ENCODE measurements around the gene PDZD2. TPM values are rescaled to one million over a fixed set of nuclear protein-coding genes. Genes with fewer than 3 reads are reported as not detected.

PDZD2 gene
- total RNA-seq, 3 donors from 2014 or later, result 1.8 to 10.1 (median 2.1) TPM

GRCh38 chr5:31887556-31887955 lies 248.6 kb downstream of the PDZD2 start:
- ATAC-seq, result no peak
- no peak overlapping the region for H3K4me3 ChIP-seq
- no peaks in the 10 kb centered on the region for H3K36me3 ChIP-seq (ENCODE audit: low read depth)
- H3K9me3 ChIP-seq, result no peaks in the 10 kb centered on the region
- intact Hi-C loops (cut with DNase I, micrococcal nuclease), result no loop called here
- DNase-seq, result no peak
- no peaks in the 10 kb centered on the region for H3K4me1 ChIP-seq (ENCODE audit: low read depth)
- TF ChIP-seq CTCF (IDR thresholded peaks at IDR 0.05), result no peak

DNA sequence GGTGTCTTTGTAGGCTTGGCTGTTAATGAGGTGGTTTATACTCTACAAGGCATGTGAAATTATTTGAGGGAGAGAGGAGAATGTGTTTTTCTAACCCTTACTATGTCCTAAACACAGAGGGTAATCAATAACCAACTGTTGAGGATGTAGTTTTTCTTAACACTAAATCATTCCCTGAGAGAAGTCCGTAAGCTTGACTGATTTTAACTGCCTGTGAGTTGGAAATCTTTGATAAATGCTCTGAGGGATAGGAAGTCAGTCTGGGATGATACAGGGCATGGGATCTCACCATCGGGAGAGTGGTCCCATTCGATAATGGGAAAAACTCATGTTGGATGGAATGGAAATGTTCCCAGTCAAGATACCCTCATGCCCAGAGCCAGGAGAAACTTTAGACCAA lies 249.6 kb downstream of the PDZD2 start:
- Histone ChIP-seq H3K9me3 (no peaks in the 10 kb centered on the region), H3K4me1 (ENCODE audit: low read depth) (no peaks in the 10 kb centered on the region), H3K36me3 (ENCODE audit: low read depth) (no peaks in the 10 kb centered on the region), H3K4me3 (no peak overlapping the region)
- DNase-seq, result no peak
- TF ChIP-seq CTCF (IDR thresholded peaks at IDR 0.05), result no peak
- intact Hi-C loops (cut with DNase I, micrococcal nuclease), result no loop called here
- no peak for ATAC-seq

- no peaks in the 10 kb centered on the region for H3K4me1 ChIP-seq (ENCODE audit: low read depth)
- no peak for ATAC-seq
- no peak overlapping the region for H3K4me3 ChIP-seq
- intact Hi-C loops (cut with DNase I, micrococcal nuclease), result no loop called here
- H3K9me3 ChIP-seq, result no peaks in the 10 kb centered on the region
- H3K36me3 ChIP-seq (ENCODE audit: low read depth), result no peaks in the 10 kb centered on the region
- TF ChIP-seq CTCF (IDR thresholded peaks at IDR 0.05), result no peak
- peak in 1 of 3 donors; percentile 7 for DNase-seq
These were observed 250.2 kb downstream of the PDZD2 start for GRCh38 chr5:31889001-31889561.

GRCh38 chr5:31890046-31890445 lies 251.1 kb downstream of the PDZD2 start:
- Histone ChIP-seq H3K4me3 (no peak overlapping the region), H3K9me3 (no peaks in the 10 kb centered on the region), H3K4me1 (ENCODE audit: low read depth) (no peaks in the 10 kb centered on the region), H3K36me3 (ENCODE audit: low read depth) (no peaks in the 10 kb centered on the region)
- no peak for DNase-seq
- ATAC-seq, result no peak
- intact Hi-C loops (cut with DNase I, micrococcal nuclease), result no loop called here
- no peak for TF ChIP-seq CTCF (IDR thresholded peaks at IDR 0.05)

DNA sequence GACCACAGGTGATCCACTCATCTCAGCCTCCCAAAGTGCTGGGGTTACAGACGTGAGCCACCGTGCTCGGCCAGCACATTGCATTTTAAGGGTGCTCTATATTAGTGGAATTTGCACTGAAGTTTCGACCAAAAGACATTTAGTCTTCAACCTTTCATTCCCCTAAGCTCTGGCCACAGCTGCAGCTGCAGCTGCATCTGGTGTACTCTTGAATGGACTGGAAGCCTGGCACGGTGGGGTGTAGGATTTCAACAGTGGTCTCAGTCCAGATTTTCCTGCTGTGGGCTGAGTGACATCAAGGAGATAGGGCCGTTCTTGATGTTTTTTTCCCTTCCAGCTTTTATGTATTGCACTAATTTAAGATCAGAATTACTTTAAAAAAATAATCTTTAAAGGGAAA lies 255.2 kb downstream of the PDZD2 start:
- H3K4me3 ChIP-seq, result no peak overlapping the region
- no peak for DNase-seq
- H3K4me1 ChIP-seq (ENCODE audit: low read depth), result no peaks in the 10 kb centered on the region
- ATAC-seq, result no peak
- H3K36me3 ChIP-seq (ENCODE audit: low read depth), result no peaks in the 10 kb centered on the region
- no peaks in the 10 kb centered on the region for H3K9me3 ChIP-seq
- intact Hi-C loops (cut with DNase I, micrococcal nuclease), result no loop called here
- TF ChIP-seq CTCF (IDR thresholded peaks at IDR 0.05), result no peak
